GM23338 (cell line): ENCODE data around the gene SMURF1. TPM values are rescaled to one million over a fixed set of nuclear protein-coding genes. Genes with fewer than 3 reads are reported as not detected.
"Not testable (repeated sequence)": the region's sequence is repeated elsewhere in the genome, so short reads cannot be mapped to it uniquely, and the experiment has no call there.

Experiments
- ATAC-seq: fragments of 200-7000 bp; cut with Tn5 transposase; 3 replicates; pipeline ENCODE4 v1.9.1; 2020
- DNase-seq: peaks from one replicate; pipeline ENCODE4 v3.0.0-alpha.2; 2015; ENCODE audit warnings: low spot score
- H2AFZ ChIP-seq: fragments of 200-600 bp; sonication (generic); 2 replicates; pipeline ENCODE4 v1.8.0; 2016; ENCODE audit warnings: antibody characterized with exemption, mild to moderate bottlenecking, moderate library complexity
- H3F3A ChIP-seq: fragments of 200-600 bp; sonication (generic); replicated peaks from 2 replicates; pipeline ENCODE4 v1.8.0; 2017; ENCODE audit warnings: antibody characterized with exemption, mixed run types, low read depth
- H3K27ac ChIP-seq: fragments of 200-600 bp; sonication (generic); 2 replicates; pipeline ENCODE4 v1.6.1; 2016; ENCODE audit warnings: low read depth
- H3K27me3 ChIP-seq: fragments of 200-600 bp; sonication (generic); 2 replicates; pipeline ENCODE4 v1.8.0; 2016; ENCODE audit warnings: mild to moderate bottlenecking, mixed run types, moderate library complexity; ENCODE audit not compliant: insufficient read depth
- H3K36me3 ChIP-seq: fragments of 200-600 bp; sonication (generic); 2 replicates; pipeline ENCODE4 v1.8.0; 2016; ENCODE audit warnings: mild to moderate bottlenecking; ENCODE audit not compliant: insufficient read depth
- H3K4me1 ChIP-seq: fragments of 200-600 bp; sonication (generic); 2 replicates; pipeline ENCODE4 v1.8.0; 2016; ENCODE audit warnings: mild to moderate bottlenecking, moderate library complexity; ENCODE audit not compliant: insufficient read depth
- H3K4me2 ChIP-seq: fragments of 200-600 bp; sonication (generic); 2 replicates; pipeline ENCODE4 v1.7.1; 2017; ENCODE audit warnings: mixed run types
- H3K4me3 ChIP-seq: fragments of 200-600 bp; sonication (generic); 2 replicates; pipeline ENCODE4 v1.6.1; 2016; ENCODE audit warnings: mixed run types
- H3K79me2 ChIP-seq: fragments of 200-600 bp; sonication (generic); replicated peaks from 2 replicates; pipeline ENCODE4 v1.8.0; 2017; ENCODE audit warnings: mild to moderate bottlenecking; ENCODE audit not compliant: insufficient read depth
- H3K9me2 ChIP-seq: fragments of 200-600 bp; sonication (generic); 2 replicates; pipeline ENCODE4 v1.8.0; 2017; ENCODE audit not compliant: insufficient read depth
- H4K20me1 ChIP-seq: fragments of 200-600 bp; sonication (generic); replicated peaks from 2 replicates; pipeline ENCODE4 v1.8.0; 2017; ENCODE audit warnings: mild to moderate bottlenecking; ENCODE audit not compliant: insufficient read depth
- H3K27ac Mint-ChIP-seq: 2 replicates; pipeline ENCODE4 v1.8.0; 2020; ENCODE audit warnings: inconsistent platforms, mild to moderate bottlenecking, moderate library complexity, mixed read lengths
- H3K27me3 Mint-ChIP-seq: 3 replicates; pipeline ENCODE4 v1.8.0; 2022; ENCODE audit warnings: low read depth, mild to moderate bottlenecking, moderate library complexity, mixed read lengths, inconsistent platforms; ENCODE audit not compliant: insufficient read depth, poor library complexity
- H3K36me3 Mint-ChIP-seq: 3 replicates; pipeline ENCODE4 v1.8.0; 2021; ENCODE audit warnings: low read depth, mild to moderate bottlenecking, inconsistent platforms, moderate library complexity, mixed read lengths
- H3K4me1 Mint-ChIP-seq: 3 replicates; pipeline ENCODE4 v1.8.0; 2020; ENCODE audit warnings: mild to moderate bottlenecking, inconsistent platforms, mixed read lengths
- H3K4me3 Mint-ChIP-seq: 3 replicates; pipeline ENCODE4 v1.8.0; 2021; ENCODE audit warnings: moderate library complexity, mild to moderate bottlenecking, inconsistent platforms, mixed read lengths
- H3K9me3 Mint-ChIP-seq: 3 replicates; pipeline ENCODE4 v1.8.0; 2020; ENCODE audit warnings: moderate library complexity, mild to moderate bottlenecking, inconsistent platforms, mixed read lengths
- CREB1 ChIP-seq: fragments of 250-450 bp; sonication (Bioruptor Pico); IDR thresholded peaks from 2 replicates; pipeline ENCODE4 v1.5.0; 2020; ENCODE audit warnings: low read depth, mild to moderate bottlenecking, moderate library complexity
- ETS1 ChIP-seq: IDR thresholded peaks from 2 replicates; pipeline ENCODE4 v1.6.1; 2016; ENCODE audit warnings: antibody characterized with exemption
- JUNB ChIP-seq: IDR thresholded peaks from one replicate; pipeline ENCODE4 v1.6.1; 2016; ENCODE audit warnings: antibody characterized with exemption; ENCODE audit not compliant: unreplicated experiment
- POLR2AphosphoS5 ChIP-seq: IDR thresholded peaks from 2 replicates; pipeline ENCODE4 v1.6.1; 2016; ENCODE audit warnings: antibody characterized with exemption, low read depth
- REST ChIP-seq: IDR thresholded peaks from one replicate; pipeline ENCODE4 v1.6.1; 2018; ENCODE audit warnings: antibody characterized with exemption; ENCODE audit not compliant: unreplicated experiment
- STAT1 ChIP-seq: IDR thresholded peaks from one replicate; pipeline ENCODE4 v1.6.1; 2016; ENCODE audit warnings: antibody characterized with exemption; ENCODE audit not compliant: unreplicated experiment
- ZNF114 ChIP-seq: fragments of 250-450 bp; sonication (Bioruptor Pico); IDR thresholded peaks from 2 replicates; pipeline ENCODE4 v1.5.0; 2020; ENCODE audit warnings: mild to moderate bottlenecking, moderate library complexity
- ZNF462 ChIP-seq: fragments of 250-450 bp; sonication (Bioruptor Pico); IDR thresholded peaks from 2 replicates; pipeline ENCODE4 v1.5.0; 2020; ENCODE audit warnings: mild to moderate bottlenecking, moderate library complexity
- polyA plus RNA-seq: library from polyadenylated mRNA; unstranded; fragments of >200 nt; fragmentation: Nextera tagmentation; extraction: Ambion mirVana; gene quantifications from 2 replicates; pipeline ENCODE4 v1.2.1, GENCODE V29; 2016
- total RNA-seq: library from RNA; depleted of rRNA; stranded (reverse); fragments of >200 nt; shearing (Covaris generic); gene quantifications from 2 replicates; pipeline ENCODE4 v1.2.3, GENCODE V29; 2014

SMURF1 gene
- total and polyA plus RNA-seq, 2 experiments from 2014 or later = 5.8 to 23.9 TPM

GRCh38 chr7:99165816-99166215 is 21.9 kb upstream of the SMURF1 start (continued):
- no peak for TF ChIP-seq ZNF462 (CRISPR knock-in tag)
- no peak for TF ChIP-seq CREB1 (CRISPR knock-in tag)
- no peak for TF ChIP-seq STAT1
- TF ChIP-seq ZNF114 (CRISPR knock-in tag) = no peak
- no peak for TF ChIP-seq JUNB
- no peak for TF ChIP-seq ETS1
- TF ChIP-seq REST = no peak
- TF ChIP-seq POLR2AphosphoS5 = no peak

DNA sequence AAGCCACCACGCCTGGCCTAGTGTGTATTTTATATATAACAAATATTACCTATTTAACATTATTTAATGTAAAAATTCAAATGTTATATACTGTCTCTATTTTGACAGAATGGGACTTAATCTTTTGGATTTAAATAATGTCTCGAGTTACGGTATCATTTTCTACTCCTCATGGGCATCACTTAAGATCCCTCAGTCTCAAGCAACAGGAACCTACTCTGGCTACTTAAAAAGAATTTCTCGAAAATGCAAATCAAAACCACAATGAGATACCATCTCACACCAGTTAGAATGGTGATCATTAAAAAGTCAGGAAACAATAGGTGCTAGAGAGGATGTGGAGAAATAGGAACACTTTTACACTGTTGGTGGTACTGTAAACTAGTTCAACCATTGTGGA is 19.8 kb upstream of the SMURF1 start:
- H3K4me3 Mint-ChIP-seq, H3K4me1 ChIP-seq, H3K4me1 Mint-ChIP-seq, H3K27me3 Mint-ChIP-seq, DNase-seq, H4K20me1 ChIP-seq, H3K4me3 ChIP-seq, H3K4me2 ChIP-seq, H3K27me3 ChIP-seq, H2AFZ ChIP-seq, H3K9me2 ChIP-seq, H3K79me2 ChIP-seq, H3K36me3 Mint-ChIP-seq, H3F3A ChIP-seq, H3K36me3 ChIP-seq, ATAC-seq, H3K27ac Mint-ChIP-seq, H3K27ac ChIP-seq: not testable (repeated sequence)
- peaks cover 10% of the 10 kb centered on the region for H3K9me3 Mint-ChIP-seq
